ENCODE data around the gene SNIP1.
"Not testable (repeated sequence)": the region's sequence is repeated elsewhere in the genome, so short reads cannot be mapped to it uniquely, and the experiment has no call there.

The SNIP1 gene

GRCh38 chr1:37513795-37514349 lies 40.2 kb downstream of the SNIP1 start:
- no peak for DNase-seq (ENCODE audit: low read depth)

- no peak for DNase-seq (ENCODE audit: low read depth)
Observed at GRCh38 chr1:37509181-37509580, 44.9 kb downstream of the SNIP1 start.

GRCh38 chr1:37506740-37507139 lies 47.4 kb downstream of the SNIP1 start:
- DNase-seq (ENCODE audit: low read depth) = no peak

GRCh38 chr1:37502791-37503190 lies 51.3 kb downstream of the SNIP1 start:
- DNase-seq (ENCODE audit: low read depth) = not testable (repeated sequence)

- no peak for DNase-seq (ENCODE audit: low read depth)
Observed at GRCh38 chr1:37502104-37502503, 52.0 kb downstream of the SNIP1 start.

GRCh38 chr1:37501661-37502060 lies 52.4 kb downstream of the SNIP1 start:
- no peak for DNase-seq (ENCODE audit: low read depth)

- DNase-seq (ENCODE audit: low read depth) = peak; percentile 59
Observed at GRCh38 chr1:37498872-37499617, 55.0 kb downstream of the SNIP1 start.

GRCh38 chr1:37497832-37498231 lies 56.3 kb downstream of the SNIP1 start:
- DNase-seq (ENCODE audit: low read depth) = no peak

GRCh38 chr1:37495875-37496274 lies 58.2 kb downstream of the SNIP1 start:
- DNase-seq (ENCODE audit: low read depth) = no peak

- DNase-seq (ENCODE audit: low read depth) = no peak
Observed at GRCh38 chr1:37493336-37494098, 60.6 kb downstream of the SNIP1 start.

- no peak for DNase-seq (ENCODE audit: low read depth)
Observed at GRCh38 chr1:37487619-37487984, 66.5 kb downstream of the SNIP1 start.

- peak; percentile 70 for DNase-seq (ENCODE audit: low read depth)
Observed at GRCh38 chr1:37486680-37487618, 67.1 kb downstream of the SNIP1 start.

- DNase-seq (ENCODE audit: low read depth) = peak; percentile 47
Observed at GRCh38 chr1:37485902-37486679, 68.0 kb downstream of the SNIP1 start.

All from fibroblast of gingiva (primary cell).